Epidermal melanocyte (primary cell): ENCODE measurements around the gene MEGF6.

Source experiments
- DNase-seq: peaks from one replicate; pipeline ENCODE4 v3.0.0; 2011; ENCODE audit warnings: low spot score; ENCODE audit not compliant: insufficient read length

MEGF6 gene

GRCh38 chr1:3522112-3522511, 89.2 kb downstream of the MEGF6 start:
- no peak for DNase-seq

- no peak for DNase-seq
Measured at GRCh38 chr1:3521426-3521825, 89.9 kb downstream of the MEGF6 start.

- no peak for DNase-seq
Measured at GRCh38 chr1:3520419-3521378, 90.6 kb downstream of the MEGF6 start.

- no peak for DNase-seq
Measured at GRCh38 chr1:3519301-3519885, 91.9 kb downstream of the MEGF6 start.

GRCh38 chr1:3518756-3519155, 92.6 kb downstream of the MEGF6 start:
- no peak for DNase-seq

- no peak for DNase-seq
Measured at GRCh38 chr1:3518256-3518655, 93.1 kb downstream of the MEGF6 start.

GRCh38 chr1:3516911-3517675, 94.2 kb downstream of the MEGF6 start:
- no peak for DNase-seq

GRCh38 chr1:3516481-3516869, 94.8 kb downstream of the MEGF6 start:
- no peak for DNase-seq

GRCh38 chr1:3515774-3516480, 95.4 kb downstream of the MEGF6 start:
- no peak for DNase-seq

GRCh38 chr1:3515272-3515671, 96.0 kb downstream of the MEGF6 start:
- DNase-seq: no peak

GRCh38 chr1:3514404-3514803, 96.9 kb downstream of the MEGF6 start:
- no peak for DNase-seq

- DNase-seq: no peak
Measured at GRCh38 chr1:3511856-3512255, 99.5 kb downstream of the MEGF6 start.

- no peak for DNase-seq
Measured at GRCh38 chr1:3511306-3511705, 100.0 kb downstream of the MEGF6 start.

- DNase-seq: no peak
Measured at GRCh38 chr1:3510956-3511250, 100.4 kb downstream of the MEGF6 start.

- DNase-seq: no peak
Measured at GRCh38 chr1:3510136-3510955, 101.0 kb downstream of the MEGF6 start.

GRCh38 chr1:3509721-3510120, 101.6 kb downstream of the MEGF6 start:
- no peak for DNase-seq

- no peak for DNase-seq
Measured at GRCh38 chr1:3508757-3509415, 102.4 kb downstream of the MEGF6 start.

- no peak for DNase-seq
Measured at GRCh38 chr1:3507636-3508275, 103.6 kb downstream of the MEGF6 start.

GRCh38 chr1:3506943-3507342, 104.4 kb downstream of the MEGF6 start:
- DNase-seq: no peak

- DNase-seq: no peak
Measured at GRCh38 chr1:3506041-3506440, 105.3 kb downstream of the MEGF6 start.
